Keratinocyte (primary cell): Measurements from ENCODE around the gene ANXA3. TPM values are rescaled to one million over a fixed set of nuclear protein-coding genes. Genes with fewer than 3 reads are reported as not detected.

Experiments
- DNase-seq: peaks from one replicate; pipeline ENCODE4 v3.0.0-alpha.2; 2011; ENCODE audit warnings: low read depth, missing footprints, low spot score
- FAIRE-seq: peaks from 2 replicates; lab custom pipeline; 2011; peaks lifted over from hg19 to GRCh38; lab: Jason Lieb, UNC
- H2AFZ ChIP-seq: 2 replicates; pipeline ENCODE4 v1.6.0; 2012; ENCODE audit warnings: low read length, control low read depth, inconsistent platforms; ENCODE audit not compliant: control insufficient read depth
- H3K27ac ChIP-seq: 2 replicates; pipeline ENCODE4 v1.5.1; 2011; ENCODE audit warnings: low read length; ENCODE audit not compliant: control insufficient read depth, insufficient read depth
- H3K27me3 ChIP-seq: 3 replicates; pipeline ENCODE4 v1.6.0; 2011; ENCODE audit warnings: low read length; ENCODE audit not compliant: control insufficient read depth, insufficient read depth; ENCODE audit errors: extremely low read depth
- H3K36me3 ChIP-seq, 2 experiments: 2 replicates in 1 of 2; 3 replicates in 1 of 2; pipeline ENCODE4 v1.5.1; 2011; ENCODE audit warnings: low read length in 2 of 2, mild to moderate bottlenecking in 1 of 2; ENCODE audit not compliant: control insufficient read depth in 2 of 2, insufficient read depth in 2 of 2; ENCODE audit errors: extremely low read depth in 1 of 2
- H3K4me1 ChIP-seq: 3 replicates; pipeline ENCODE4 v1.5.1; 2011; ENCODE audit warnings: low read length; ENCODE audit not compliant: control insufficient read depth, insufficient read depth; ENCODE audit errors: extremely low read depth
- H3K4me2 ChIP-seq: 3 replicates; pipeline ENCODE4 v1.6.0; 2011; ENCODE audit warnings: low read depth, low read length; ENCODE audit not compliant: control insufficient read depth, insufficient read depth; ENCODE audit errors: extremely low read depth
- H3K4me3 ChIP-seq, 3 experiments: fragments of 200-600 bp in 1 of 3; sonication (generic) in 1 of 3; 2 replicates in 2 of 3; 3 replicates in 1 of 3; pipeline ENCODE4 v1.5.1; 2011 to 2016; ENCODE audit warnings: low read length in 3 of 3, mild to moderate bottlenecking in 3 of 3, control low read depth in 2 of 3, inconsistent platforms in 1 of 3, low read depth in 1 of 3, mixed read lengths in 1 of 3, mixed run types in 1 of 3, moderate library complexity in 1 of 3; ENCODE audit not compliant: control insufficient read depth in 2 of 3, insufficient read depth in 2 of 3; ENCODE audit errors: extremely low read depth in 1 of 3
- H3K79me2 ChIP-seq: 2 replicates; pipeline ENCODE4 v1.6.0; 2012; ENCODE audit warnings: low read length; ENCODE audit not compliant: control insufficient read depth, insufficient read depth
- H3K9ac ChIP-seq: 3 replicates; pipeline ENCODE4 v1.6.0; 2011; ENCODE audit warnings: low read length; ENCODE audit not compliant: control insufficient read depth, insufficient read depth; ENCODE audit errors: extremely low read depth
- H3K9me1 ChIP-seq: 3 replicates; pipeline ENCODE4 v1.6.0; 2011; ENCODE audit warnings: low read length; ENCODE audit not compliant: control insufficient read depth, insufficient read depth; ENCODE audit errors: extremely low read depth
- H3K9me3 ChIP-seq: 2 replicates; pipeline ENCODE4 v1.5.1; 2012; ENCODE audit warnings: low read depth, low read length; ENCODE audit not compliant: control insufficient read depth
- H4K20me1 ChIP-seq: 3 replicates; pipeline ENCODE4 v1.6.0; 2011; ENCODE audit warnings: low read length; ENCODE audit not compliant: control insufficient read depth, insufficient read depth; ENCODE audit errors: extremely low read depth
- EZH2 ChIP-seq: IDR thresholded peaks from one replicate; pipeline ENCODE4 v1.6.1; 2012; ENCODE audit warnings: inconsistent platforms, mild to moderate bottlenecking, low read length, moderate library complexity
- dilution Hi-C: fragments of 300-500 bp; cut with MboI; formaldehyde crosslinking; loops from one replicate; pipeline ENCODE4 v1.7.0; 2020; ENCODE audit warnings: low sequenced_read_pairs; ENCODE audit not compliant: extremely low pct_ligation_motif_present
- polyA plus RNA-seq, 5 experiments: library from polyadenylated mRNA; depleted of rRNA in 3 of 5; stranded (reverse) in 3 of 5; stranded (forward) in 1 of 5; unstranded in 1 of 5; fragments of >200 nt; gene quantifications; 1 replicate in 1 of 5; 2 replicates in 3 of 5; 3 replicates in 1 of 5; pipeline versions ENCODE4 v1.2.1 to v1.2.3, GENCODE V29; 2011 to 2012; ENCODE audit warnings: missing spikeins in 2 of 5, low read depth in 1 of 5, low replicate concordance in 1 of 5
- TF ChIP-seq, protein P1 (sequence below), 3 experiments: IDR thresholded peaks in 1 of 3; conservative IDR thresholded peaks in 1 of 3; optimal IDR thresholded peaks in 1 of 3; 2 replicates in 2 of 3; 3 replicates in 1 of 3; pipeline versions ENCODE3 to v1.5.1; 2011; ENCODE audit warnings: low read length in 3 of 3, mild to moderate bottlenecking in 3 of 3, moderate library complexity in 2 of 3, control low read depth in 1 of 3, inconsistent platforms in 1 of 3; ENCODE audit not compliant: insufficient read depth in 2 of 3; ENCODE audit errors: extremely low read depth in 1 of 3

The ANXA3 gene
- polyA plus RNA-seq, 1 donor (not counting 4 experiments of a cell fraction or from before 2014, with no cell fraction given), result 463 TPM

GRCh38 chr4:78513411-78513975, 38.1 kb upstream of the ANXA3 start:
- TF ChIP-seq EZH2, result no peak
- TF ChIP-seq, protein P1, sequence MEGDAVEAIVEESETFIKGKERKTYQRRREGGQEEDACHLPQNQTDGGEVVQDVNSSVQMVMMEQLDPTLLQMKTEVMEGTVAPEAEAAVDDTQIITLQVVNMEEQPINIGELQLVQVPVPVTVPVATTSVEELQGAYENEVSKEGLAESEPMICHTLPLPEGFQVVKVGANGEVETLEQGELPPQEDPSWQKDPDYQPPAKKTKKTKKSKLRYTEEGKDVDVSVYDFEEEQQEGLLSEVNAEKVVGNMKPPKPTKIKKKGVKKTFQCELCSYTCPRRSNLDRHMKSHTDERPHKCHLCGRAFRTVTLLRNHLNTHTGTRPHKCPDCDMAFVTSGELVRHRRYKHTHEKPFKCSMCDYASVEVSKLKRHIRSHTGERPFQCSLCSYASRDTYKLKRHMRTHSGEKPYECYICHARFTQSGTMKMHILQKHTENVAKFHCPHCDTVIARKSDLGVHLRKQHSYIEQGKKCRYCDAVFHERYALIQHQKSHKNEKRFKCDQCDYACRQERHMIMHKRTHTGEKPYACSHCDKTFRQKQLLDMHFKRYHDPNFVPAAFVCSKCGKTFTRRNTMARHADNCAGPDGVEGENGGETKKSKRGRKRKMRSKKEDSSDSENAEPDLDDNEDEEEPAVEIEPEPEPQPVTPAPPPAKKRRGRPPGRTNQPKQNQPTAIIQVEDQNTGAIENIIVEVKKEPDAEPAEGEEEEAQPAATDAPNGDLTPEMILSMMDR (optimal IDR thresholded peaks at IDR 0.05 in 1 of 3, IDR thresholded peaks at IDR 0.05 in 1 of 3, conservative IDR thresholded peaks at IDR 0.05 in 1 of 3; ENCODE audit: extremely low read depth in 1 of 3, insufficient read depth in 2 of 3, low read length in 3 of 3), result no peak
- dilution Hi-C loops, result no loop called here
- Histone ChIP-seq H3K27ac (no peak overlapping the region), H4K20me1 (no peaks in the 10 kb centered on the region), H3K9me1 (no peaks in the 10 kb centered on the region), H3K4me3 (no peak overlapping the region), H2AFZ (no peak overlapping the region), H3K36me3 (peaks cover 0 to 8% of the 10 kb centered on the region in 2 experiments), H3K4me2 (no peak overlapping the region), H3K9ac (no peak overlapping the region), H3K27me3 (no peaks in the 10 kb centered on the region), H3K9me3 (no peaks in the 10 kb centered on the region), H3K79me2 (no peaks in the 10 kb centered on the region), H3K4me1 (no peaks in the 10 kb centered on the region)
- DNase-seq, result no peak
- FAIRE-seq, result no peak

DNA sequence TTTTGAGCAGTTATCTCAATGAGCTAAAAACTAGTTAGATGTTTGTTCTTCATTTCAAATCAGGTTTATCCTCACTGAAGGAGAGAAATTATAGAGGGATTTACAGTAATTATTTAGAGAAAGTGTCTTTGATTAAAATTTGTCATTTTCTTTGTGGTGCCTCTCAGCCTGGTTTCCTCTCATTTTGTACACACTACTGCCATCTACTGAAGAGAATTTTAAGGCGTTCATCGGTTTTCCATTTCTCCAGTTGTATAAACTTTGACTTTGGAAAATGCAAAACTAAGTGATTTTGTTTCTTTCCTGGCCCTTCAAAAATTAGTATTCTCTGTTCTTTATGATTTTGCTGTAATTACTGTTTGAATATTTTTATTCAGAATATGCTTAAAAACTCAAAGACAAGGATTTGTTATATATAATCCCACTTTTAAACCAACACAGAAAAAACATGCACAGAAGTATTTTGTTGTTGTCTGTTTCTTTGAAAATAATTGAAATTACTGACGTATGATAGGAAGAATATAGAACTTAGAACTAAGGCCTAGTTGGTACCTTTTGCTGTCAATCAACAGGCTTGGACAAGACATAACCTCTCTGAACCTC, 34.4 kb upstream of the ANXA3 start:
- Histone ChIP-seq H3K4me1 (no peaks in the 10 kb centered on the region), H3K4me3 (no peak overlapping the region), H3K79me2 (no peaks in the 10 kb centered on the region), H4K20me1 (no peaks in the 10 kb centered on the region), H3K27ac (no peak overlapping the region), H2AFZ (no peak overlapping the region), H3K4me2 (no peak overlapping the region), H3K9me3 (no peaks in the 10 kb centered on the region), H3K9me1 (no peaks in the 10 kb centered on the region), H3K36me3 (peaks cover 0 to 5% of the 10 kb centered on the region in 2 experiments), H3K27me3 (no peaks in the 10 kb centered on the region), H3K9ac (no peak overlapping the region)
- DNase-seq (no peak), FAIRE-seq (peak; percentile 60)
- dilution Hi-C loops, result no loop called here
- TF ChIP-seq, protein P1 (optimal IDR thresholded peaks at IDR 0.05 in 1 of 3, IDR thresholded peaks at IDR 0.05 in 1 of 3, conservative IDR thresholded peaks at IDR 0.05 in 1 of 3; ENCODE audit: extremely low read depth in 1 of 3, insufficient read depth in 2 of 3, low read length in 3 of 3), result peak in 2 of 3 experiments; percentile 51
- TF ChIP-seq EZH2, result no peak
